ENCODE measurements around the gene AUTS2.

DNA sequence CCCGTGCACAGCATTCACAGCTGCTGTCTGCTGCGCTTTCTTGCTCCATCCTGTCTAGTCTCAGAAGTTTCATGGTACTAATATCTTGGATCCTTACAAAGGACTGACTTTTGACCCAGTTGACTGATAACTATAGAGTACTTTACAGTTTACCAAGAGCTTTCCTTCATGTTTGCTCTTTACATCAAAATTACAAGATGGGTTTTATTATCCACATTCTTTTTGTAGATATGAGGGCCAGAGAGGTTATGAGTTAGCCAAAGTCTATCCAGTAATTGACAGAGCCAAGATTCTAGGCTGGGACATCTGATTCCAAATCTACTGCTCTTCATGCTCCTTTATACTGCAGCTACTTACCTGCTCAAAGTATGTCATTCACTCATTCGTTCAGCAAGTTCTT is 218.2 kb downstream of the AUTS2 start:
- TF ChIP-seq ELF4 (IDR thresholded peaks at IDR 0.05): no peak
- no peak for TF ChIP-seq CTBP1 (IDR thresholded peaks at IDR 0.05; ENCODE audit: borderline replicate concordance)
- TF ChIP-seq NFRKB (IDR thresholded peaks at IDR 0.05): no peak
- no peak for TF ChIP-seq TARDBP (IDR thresholded peaks at IDR 0.05)
- no peak for TF ChIP-seq SP1 (IDR thresholded peaks at IDR 0.05)
- TF ChIP-seq ARNT (IDR thresholded peaks at IDR 0.05): no peak
- no peak for TF ChIP-seq SUZ12 (IDR thresholded peaks at IDR 0.05)
- no peak for TF ChIP-seq BHLHE40 (IDR thresholded peaks at IDR 0.05; ENCODE audit: borderline replicate concordance)
